Measurements from ENCODE around the gene YY2. TPM values are rescaled to one million over a fixed set of nuclear protein-coding genes. Genes with fewer than 3 reads are reported as not detected.

YY2 gene
- 1.1 and 1.5 TPM in 2 replicates for total RNA-seq (2021; fragmentation: NEBNext Ultra II Directional; extraction: Animal tissue kit (Norgen Biotek cat#: 25700))
- polyA plus RNA-seq (2011; rRNA removed) = 0.60 and 0.71 TPM in 2 replicates
- polyA plus RNA-seq (2011; cell fraction: cytosol; rRNA removed) = 0.76 TPM
- 2.8 TPM for polyA plus RNA-seq (2011; cell fraction: nucleus; rRNA removed)
- polyA plus RNA-seq (2012, experiment 1 of 2) = 0.41 to 0.97 TPM (median 0.75 TPM) in 4 replicates
- polyA plus RNA-seq (2012, experiment 2 of 2) = not detected
- polyA plus RNA-seq (2013, experiment 1 of 2) = 0.95 TPM
- 0.79 TPM for polyA plus RNA-seq (2013, experiment 2 of 2)
- polyA minus RNA-seq (2011; rRNA and poly(A)+ RNA removed) = 0.98 and 1.6 TPM in 2 replicates
- 1.2 TPM for polyA minus RNA-seq (2011; cell fraction: cytosol; rRNA and poly(A)+ RNA removed)
- 2.4 TPM for polyA minus RNA-seq (2011; cell fraction: nucleus; rRNA and poly(A)+ RNA removed)
- long read RNA-seq, experiment 1, partial matches to known transcripts = 0 of 2 reads
- long read RNA-seq, experiment 1, other reads (novel, unspliced or antisense) = 0 of 2 reads
- long read RNA-seq, experiment 2 = 0 reads

- no peak within 1 kb of the TSS for H4K5ac ChIP-seq (ENCODE audit: insufficient read length, low read depth, low read length)
- H3K79me2 ChIP-seq (ENCODE audit: control insufficient read depth in 1 of 2, insufficient read depth in 2 of 2, low read length in 2 of 2) = no peaks in the 10 kb centered on the region
- POLR2A ChIA-PET (ENCODE audit: partially characterized antibody) = interaction anchor here (0.8 kb wide), 1 partner anchor 50 kb away, joined by 3 read pairs; no protein-coding TSS in a partner anchor
- no peak within 1 kb of the TSS for H3K9ac ChIP-seq (replicated peaks in 1 of 4; ENCODE audit: extremely low read depth in 1 of 4, low read depth in 3 of 4, low read length in 3 of 4)
- no peaks in the 10 kb centered on the region for H3K79me1 ChIP-seq (ENCODE audit: low read depth, low read length)
- no peak within 1 kb of the TSS for H2BK120ac ChIP-seq (replicated peaks; ENCODE audit: low read depth, low read length)
- no peak within 1 kb of the TSS for H2AFZ ChIP-seq (ENCODE audit: low read length)
- no peaks in the 10 kb centered on the region for H3K9me3 ChIP-seq (ENCODE audit: insufficient read depth in 2 of 2, low read depth in 1 of 2, low read length in 1 of 2)
- no peaks in the 10 kb centered on the region for H4K20me1 ChIP-seq (replicated peaks in 1 of 2; ENCODE audit: control insufficient read depth in 1 of 2, insufficient read depth in 2 of 2, low read length in 2 of 2)
- H2BK20ac ChIP-seq (ENCODE audit: low read length) = no peak within 1 kb of the TSS
- H2AK5ac ChIP-seq (ENCODE audit: low read depth, low read length) = no peak within 1 kb of the TSS
- H4K8ac ChIP-seq (ENCODE audit: extremely low read depth, insufficient read depth, low read length) = no peak within 1 kb of the TSS
- H3K4ac ChIP-seq (replicated peaks; ENCODE audit: insufficient read length, low read depth, low read length) = no peak within 1 kb of the TSS
- H3K18ac ChIP-seq (ENCODE audit: extremely low read depth, low read length) = no peak within 1 kb of the TSS
- H3K14ac ChIP-seq (ENCODE audit: insufficient read length) = no peak within 1 kb of the TSS
- no peak within 1 kb of the TSS for H3K23ac ChIP-seq (ENCODE audit: insufficient read length)
- 93% methylated on average over 16 of the region's 29 CpGs; no CpG with 5 or more reads in 1 of the 2 experiments for WGBS, 2 experiments (ENCODE audit: extremely low coverage in 1 of 2, insufficient coverage in 1 of 2, insufficient read length in 1 of 2, insufficient replicate concordance in 2 of 2, low coverage in 1 of 2, low lambda C conversion rate in 2 of 2, missing lambda C conversion rate in 1 of 2)
- no peaks in the 10 kb centered on the region for H3K4me1 ChIP-seq (replicated peaks in 1 of 4; ENCODE audit: control insufficient read depth in 3 of 4, insufficient read depth in 4 of 4, low read length in 3 of 4)
- H2BK12ac ChIP-seq (ENCODE audit: low read depth, low read length) = no peak within 1 kb of the TSS
- TF ChIP-seq CEBPB (IDR thresholded peaks at IDR 0.05; ENCODE audit: low read depth, low read length) (no peak), EZH2 (IDR thresholded peaks at IDR 0.05; ENCODE audit: low read depth, low read length, severe bottlenecking) (no peak), RXRA (IDR thresholded peaks at IDR 0.05; ENCODE audit: insufficient read depth, low read depth, low read length) (no peak), SIX5 (IDR thresholded peaks at IDR 0.05; ENCODE audit: low read depth, low read length) (no peak), BCL11A (IDR thresholded peaks at IDR 0.05; ENCODE audit: low read depth in 2 of 2, low read length in 2 of 2) (no peak), TEAD4 (IDR thresholded peaks at IDR 0.05; ENCODE audit: low read depth, low read length) (no peak), ASH2L (IDR thresholded peaks at IDR 0.05; ENCODE audit: low read length) (no peak)
- H2BK5ac ChIP-seq (ENCODE audit: low read depth, low read length) = no peak within 1 kb of the TSS
- DNase-seq (ENCODE audit: low read depth in 1 of 2, low spot score in 2 of 2) (no peak), FAIRE-seq (no peak)
- H4K91ac ChIP-seq (replicated peaks; ENCODE audit: insufficient read length, low read length) = no peak within 1 kb of the TSS
- no peak within 1 kb of the TSS for H3K27ac ChIP-seq (ENCODE audit: low read depth, low read length)
- H3K27me3 ChIP-seq (replicated peaks in 1 of 4; ENCODE audit: control insufficient read depth in 3 of 4, extremely low read depth in 1 of 4, insufficient read depth in 3 of 4, low read length in 3 of 4) = no peaks in the 10 kb centered on the region
- no peaks in the 10 kb centered on the region for H3K23me2 ChIP-seq (ENCODE audit: low read depth, low read length)
- no peak within 1 kb of the TSS for H3K56ac ChIP-seq (replicated peaks; ENCODE audit: insufficient read length, low read depth, low read length)
- H3K4me2 ChIP-seq (ENCODE audit: insufficient read depth in 1 of 2, low read depth in 2 of 2, low read length in 2 of 2) = no peak within 1 kb of the TSS
- H3K36me3 ChIP-seq (ENCODE audit: control insufficient read depth in 2 of 4, insufficient read depth in 4 of 4, low read length in 3 of 4) = peaks cover 0 to 15% (median 0%) of the 10 kb centered on the region in 4 experiments; a peak in 3 of 8 replicates
- no peak within 1 kb of the TSS for H3K4me3 ChIP-seq (ENCODE audit: extremely low read depth in 1 of 4, insufficient read depth in 2 of 4, low read depth in 3 of 4, low read length in 4 of 4)
- CTCF ChIA-PET (ENCODE audit: partially characterized antibody) = interaction anchor here (0.6 kb wide), 1 partner anchor 75 kb away, joined by 3 read pairs; no protein-coding TSS in a partner anchor
- H2BK15ac ChIP-seq (ENCODE audit: low read length) = no peak within 1 kb of the TSS
Observed at GRCh38 chrX:21855937-21856415, at the start of gene YY2. YY2 (plus strand) TSS chrX:21855987; CDS start chrX:21856485, 498 bp downstream.
